IPS DF 4.7 (cell line): ENCODE data around the gene NRSN1.

ENCODE experiments used
- DNase-seq: peaks from one replicate; pipeline ENCODE4 v3.0.0-alpha.2; 2013; ENCODE audit warnings: low spot score; ENCODE audit errors: extremely low read depth

Gene NRSN1, protein sequence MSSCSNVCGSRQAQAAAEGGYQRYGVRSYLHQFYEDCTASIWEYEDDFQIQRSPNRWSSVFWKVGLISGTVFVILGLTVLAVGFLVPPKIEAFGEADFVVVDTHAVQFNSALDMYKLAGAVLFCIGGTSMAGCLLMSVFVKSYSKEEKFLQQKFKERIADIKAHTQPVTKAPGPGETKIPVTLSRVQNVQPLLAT

DNA sequence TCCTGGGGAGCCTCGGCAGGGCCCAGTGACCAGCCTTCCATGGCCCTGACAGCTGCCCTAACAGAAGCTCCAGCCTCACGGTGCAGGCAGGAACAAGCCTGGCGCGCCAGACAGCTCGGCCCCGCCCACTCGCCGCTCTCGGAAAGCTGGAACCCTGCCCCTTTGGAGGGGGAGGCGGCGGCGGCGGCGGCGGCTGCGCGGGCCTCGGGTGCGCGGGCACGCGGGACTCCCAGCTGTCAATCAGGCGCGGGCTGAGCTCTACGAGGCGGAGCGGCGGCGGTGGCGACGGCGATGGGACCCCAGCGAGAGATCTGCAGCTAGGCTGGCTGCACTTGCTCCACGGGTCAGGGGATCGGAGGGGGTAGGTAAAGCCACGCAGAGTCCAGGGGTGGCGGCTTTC lies at the start of gene NRSN1:
TSS of gene NRSN1 (plus strand) at position 236 of the 400 bp plus-strand sequence. CDS start 8,113 bp downstream, outside the sequence.
- DNase-seq = no peak

DNA sequence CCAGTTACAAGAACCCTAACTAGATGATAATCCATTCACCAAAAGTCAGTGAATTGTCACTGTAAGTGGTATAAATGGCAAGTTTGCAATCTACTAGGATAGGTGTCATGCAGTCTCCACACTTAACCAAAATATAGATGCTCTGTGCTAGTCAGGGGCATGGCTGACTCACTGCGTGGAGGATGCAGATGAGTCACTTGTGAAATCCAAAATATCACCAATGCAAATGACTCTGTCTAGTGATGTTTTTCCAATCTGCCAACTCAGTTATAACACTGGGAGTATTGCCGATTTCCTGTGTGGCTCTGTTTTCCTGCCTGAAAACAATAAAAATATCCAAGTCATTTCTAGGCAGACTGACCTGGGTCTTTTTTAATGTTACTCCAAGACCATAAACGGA lies 47.8 kb upstream of the NRSN1 start:
- no peak for DNase-seq

DNA sequence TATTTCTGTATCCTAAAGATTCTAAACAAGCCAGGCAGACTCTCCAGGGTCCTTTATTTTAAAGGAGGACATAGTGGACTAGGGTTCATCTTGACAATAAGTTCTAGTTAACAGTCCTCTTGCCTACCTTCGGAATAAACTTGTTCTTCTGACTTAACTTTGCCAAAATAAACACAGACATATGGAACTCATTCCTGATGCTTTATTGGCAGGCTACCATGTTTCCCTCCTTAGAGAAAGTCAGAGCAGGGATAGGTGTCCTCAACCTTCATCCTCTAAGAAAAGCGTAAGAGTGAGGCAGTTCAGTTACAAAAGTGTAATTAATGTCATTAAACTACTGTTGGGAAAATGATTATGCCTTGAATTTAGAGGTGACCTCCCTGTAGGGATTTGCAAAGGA lies 46.9 kb upstream of the NRSN1 start:
- DNase-seq = no peak

DNA sequence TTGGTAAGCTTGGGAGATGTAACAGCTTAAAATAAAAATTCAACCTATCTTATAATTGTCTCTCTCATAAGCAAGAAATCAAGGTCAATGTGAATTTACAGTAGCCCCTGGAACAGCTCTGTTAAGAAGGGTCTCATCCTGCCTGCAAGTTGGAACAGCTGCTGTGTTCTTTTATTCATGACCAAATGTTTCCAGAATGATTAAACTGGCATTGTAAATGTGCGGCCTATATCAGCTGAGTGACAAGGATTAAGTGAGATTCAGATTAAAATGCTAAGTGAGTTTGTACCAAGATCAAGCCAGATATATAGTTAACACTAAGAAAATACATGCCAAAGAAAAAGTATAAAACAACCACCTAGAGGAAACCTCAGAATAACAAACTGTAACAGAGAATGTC lies 45.3 kb upstream of the NRSN1 start:
- no peak for DNase-seq

DNA sequence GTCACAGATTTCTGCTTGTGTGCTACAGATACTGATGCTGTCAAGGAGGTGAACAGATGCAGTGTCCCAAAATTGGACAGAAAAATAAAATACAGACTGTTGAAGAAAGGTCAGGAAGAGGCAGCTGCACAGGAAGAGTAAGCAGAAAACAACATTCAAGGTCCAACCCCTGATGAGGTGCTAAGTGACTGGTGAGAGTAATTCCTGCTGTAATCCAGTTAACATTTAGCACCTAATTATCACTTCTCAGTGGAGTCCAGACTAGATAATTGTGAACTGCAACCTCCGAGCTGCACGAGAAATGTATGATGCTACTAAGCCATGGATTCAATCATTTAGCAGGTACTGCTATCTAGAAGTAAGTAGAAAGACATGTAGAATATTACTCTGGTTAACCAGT lies 36.3 kb upstream of the NRSN1 start:
- DNase-seq = no peak

DNA sequence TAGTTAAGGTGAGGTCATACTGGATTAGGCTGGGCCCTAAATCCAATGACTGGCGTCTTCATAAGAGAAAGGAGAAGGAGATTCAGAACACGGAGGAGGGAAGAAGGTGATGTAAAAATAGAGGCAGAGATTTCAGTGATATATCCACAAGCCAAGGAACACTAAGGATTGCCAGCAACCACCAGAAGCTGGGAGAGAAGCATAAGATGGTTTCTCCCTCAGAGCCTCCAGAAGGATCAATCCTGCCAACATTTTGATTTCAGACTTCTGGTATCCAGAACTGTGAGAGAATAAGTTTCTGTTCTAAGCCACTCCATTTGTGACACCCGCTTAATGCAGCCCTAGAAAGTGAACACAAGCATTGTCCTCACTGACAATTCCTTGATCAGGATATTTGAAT lies 33.6 kb upstream of the NRSN1 start:
- DNase-seq = no peak

DNA sequence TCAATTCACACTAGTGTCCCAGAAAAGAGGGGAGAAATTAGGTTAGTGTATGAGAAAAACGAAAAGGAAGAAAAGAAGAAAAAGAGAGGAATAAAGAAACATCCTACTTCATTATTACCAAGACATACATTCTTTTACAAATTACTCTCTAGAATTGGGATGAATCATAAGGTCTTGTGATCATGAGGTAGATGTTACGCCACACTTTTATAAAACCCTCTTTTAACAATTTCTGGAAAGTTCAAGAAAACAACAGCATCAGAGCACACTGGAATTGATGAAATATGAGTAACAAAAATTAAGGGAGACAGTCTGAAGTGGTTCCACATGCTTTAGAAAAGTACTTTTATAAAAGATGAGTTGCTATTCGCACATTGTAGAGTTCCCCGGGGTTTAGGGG lies 32.6 kb upstream of the NRSN1 start:
- no peak for DNase-seq

DNA sequence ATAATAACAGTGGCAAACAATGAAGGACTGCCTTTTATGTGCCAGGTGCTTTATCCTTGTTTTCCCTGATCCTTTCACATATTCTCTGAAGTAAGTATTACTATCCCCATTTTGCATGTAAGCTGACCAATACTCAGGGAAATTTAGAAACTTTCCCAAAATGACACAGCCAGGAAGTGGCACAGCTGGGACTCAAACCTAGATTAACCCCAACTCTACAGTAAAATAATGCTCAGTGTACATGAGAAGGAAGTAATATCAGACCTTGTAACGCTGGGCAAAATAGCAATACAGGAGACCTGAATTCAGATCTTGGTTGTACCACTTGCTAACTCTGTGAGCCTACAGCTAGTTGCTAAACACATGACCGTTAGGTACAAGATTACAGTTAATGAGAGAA lies 26.8 kb upstream of the NRSN1 start:
- no peak for DNase-seq

DNA sequence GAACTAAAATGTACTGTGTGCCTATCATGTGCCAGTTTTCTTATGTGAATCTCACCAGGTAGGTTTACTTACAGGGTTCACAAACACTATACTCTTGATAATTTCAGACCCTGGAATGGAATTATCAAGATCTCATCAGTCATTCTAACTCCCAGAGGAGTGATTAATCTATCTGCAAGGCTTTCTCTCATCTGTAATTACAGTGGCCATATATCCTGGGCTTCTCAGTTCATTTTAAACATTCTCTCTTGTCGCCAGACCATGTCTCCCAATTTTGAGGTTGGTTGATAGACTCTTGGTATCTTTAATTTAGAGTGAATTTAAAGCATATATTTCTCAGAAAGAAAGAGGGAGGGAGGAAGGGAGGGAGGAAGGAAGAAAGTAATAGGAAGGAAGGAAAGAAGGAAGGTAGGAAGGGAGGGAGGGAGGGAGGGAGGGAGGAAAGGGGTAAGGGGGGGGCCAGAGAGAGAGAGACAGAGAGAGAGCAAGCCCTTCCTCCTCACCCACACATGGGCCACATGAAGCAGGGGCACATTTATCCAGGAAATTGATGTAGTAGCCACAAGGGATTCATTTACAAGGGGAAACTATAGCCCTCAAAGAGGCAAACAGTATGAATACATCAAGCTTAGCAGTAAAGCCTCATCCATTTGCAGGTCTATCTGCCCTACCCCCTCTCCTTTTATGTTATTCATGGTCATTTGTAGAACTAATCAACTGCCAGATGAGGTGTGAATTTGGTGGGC lies 25.8 kb upstream of the NRSN1 start:
- no peak for DNase-seq

DNA sequence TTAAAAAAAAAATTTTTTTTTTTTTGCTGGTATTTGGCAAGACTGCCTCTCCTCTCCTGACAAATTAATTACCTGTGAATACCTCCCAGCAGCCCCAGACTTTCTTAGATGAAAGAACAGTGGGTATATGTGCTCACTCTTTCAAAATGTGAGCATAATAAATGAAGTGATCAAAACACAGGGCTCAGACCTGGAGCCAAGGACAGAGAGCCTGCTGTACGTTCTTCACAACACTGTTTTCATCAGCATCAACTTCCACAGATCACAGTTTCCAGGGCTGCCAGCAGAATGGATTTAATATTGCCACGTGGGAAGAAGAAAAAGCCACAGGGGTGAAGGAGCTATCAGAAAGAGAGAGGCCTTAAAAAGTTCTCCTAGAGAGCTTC lies 25.3 kb upstream of the NRSN1 start:
- DNase-seq = no peak

DNA sequence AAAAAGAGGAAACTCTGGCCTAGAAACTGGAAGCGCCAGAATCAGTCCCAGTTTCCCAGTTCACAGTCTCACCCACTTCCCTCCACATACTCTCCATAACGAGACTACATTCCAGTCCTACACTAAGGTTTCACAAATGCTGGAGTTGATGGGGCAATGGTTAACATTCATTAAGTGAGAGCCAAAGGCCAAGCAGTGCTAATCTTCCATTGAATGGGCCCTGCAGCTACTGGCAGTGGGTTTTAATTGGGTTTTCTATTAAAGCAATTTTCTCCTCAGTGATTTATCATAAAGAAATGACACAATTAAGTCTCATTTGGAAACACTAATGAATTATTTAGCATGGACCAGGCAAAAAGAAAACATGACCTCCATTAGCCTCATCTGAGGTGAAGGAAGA lies 20.8 kb upstream of the NRSN1 start:
- no peak for DNase-seq

DNA sequence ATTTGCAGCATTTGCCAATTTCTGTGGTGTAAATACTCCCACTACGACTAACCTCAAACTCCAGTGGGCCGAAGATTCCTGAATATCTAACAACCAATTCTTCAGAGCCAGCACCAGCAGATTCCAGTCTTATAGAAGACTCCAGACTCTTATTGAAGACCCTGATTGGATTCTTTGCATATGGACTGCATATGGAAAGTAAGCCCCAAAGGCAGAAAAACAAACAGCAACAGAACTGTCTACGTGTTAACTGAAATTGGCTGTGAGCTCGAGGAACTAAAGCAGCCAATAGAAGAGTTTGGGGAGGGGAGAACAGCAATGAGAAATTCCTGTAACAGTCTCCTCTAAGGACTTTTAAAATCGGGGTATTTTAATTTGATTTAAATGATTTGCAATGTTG lies 19.7 kb upstream of the NRSN1 start:
- DNase-seq = no peak

DNA sequence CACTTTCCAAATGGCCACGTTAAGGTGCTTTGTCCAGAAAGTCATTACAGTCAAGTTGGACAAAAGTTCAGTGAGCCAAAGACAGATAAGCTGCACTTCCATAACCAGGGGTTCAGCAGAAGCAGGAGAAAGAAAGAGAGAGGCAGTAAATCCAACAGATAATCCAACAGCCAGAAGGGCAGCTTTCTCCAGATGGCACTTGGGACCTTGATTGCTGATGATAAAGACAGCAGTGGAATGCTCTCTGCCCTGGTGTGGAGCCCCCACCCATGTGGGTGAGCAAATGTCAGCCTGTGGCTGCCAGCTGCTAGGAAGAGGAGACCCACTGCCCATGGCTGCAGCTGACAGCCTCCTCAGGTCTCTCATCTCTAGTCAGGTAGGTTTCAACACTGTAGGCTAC lies 18.7 kb upstream of the NRSN1 start:
- DNase-seq = no peak

DNA sequence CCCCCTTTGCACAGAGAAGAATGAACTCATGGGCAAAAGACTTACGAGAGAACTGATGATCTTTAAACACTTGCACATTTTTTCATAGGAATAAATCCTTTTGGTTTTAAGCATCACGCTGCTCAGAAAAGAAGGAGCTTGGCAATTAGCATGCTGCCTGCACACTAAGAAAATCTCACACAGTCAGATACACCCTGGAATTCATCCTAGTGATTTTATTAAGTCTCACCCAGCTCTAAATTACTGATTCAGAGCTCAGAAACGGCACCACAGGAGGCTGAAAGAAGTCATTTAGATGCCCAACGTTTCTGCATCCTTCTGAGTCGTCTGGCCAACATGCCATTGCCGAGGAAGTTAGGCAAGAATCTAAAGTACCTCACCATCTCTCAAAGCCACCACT lies 18.0 kb upstream of the NRSN1 start:
- no peak for DNase-seq

DNA sequence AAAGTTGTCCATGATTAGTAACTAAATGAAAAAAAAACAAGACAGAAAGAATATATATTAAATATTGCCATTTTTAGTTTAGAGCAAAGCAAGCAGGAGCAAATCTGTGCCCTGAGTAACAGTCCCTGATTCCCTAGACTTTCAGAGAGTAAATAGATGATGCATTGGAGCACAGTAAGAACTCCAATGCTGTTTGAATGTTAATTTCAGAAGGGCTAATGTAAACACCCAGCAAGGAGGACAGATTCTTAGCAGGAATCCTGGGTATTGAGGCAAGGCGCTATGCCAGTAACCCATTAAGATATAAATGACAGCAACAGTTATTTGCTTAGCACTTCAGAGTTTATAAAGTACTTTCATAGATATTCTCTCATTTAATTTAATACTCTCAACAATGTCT lies 15.6 kb upstream of the NRSN1 start:
- no peak for DNase-seq

DNA sequence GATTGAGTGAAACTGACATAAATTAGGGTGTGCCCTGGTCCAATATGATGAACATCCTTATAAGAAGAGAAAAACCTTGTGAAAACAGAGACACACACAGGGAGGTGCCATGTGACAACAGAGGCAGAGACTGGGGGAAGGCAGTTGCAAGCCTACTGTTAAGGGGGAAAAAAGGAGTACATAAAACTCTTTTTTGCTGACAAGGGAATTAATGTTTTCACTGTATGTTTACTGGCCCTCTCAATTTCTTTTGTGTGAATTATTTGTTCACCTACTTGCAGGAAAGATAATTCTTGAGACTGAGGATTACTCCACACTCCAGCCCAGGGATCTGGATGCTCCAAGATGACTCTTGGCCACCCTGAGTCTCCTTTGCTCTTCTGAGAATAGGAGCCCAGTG lies 12.1 kb upstream of the NRSN1 start:
- DNase-seq = no peak

DNA sequence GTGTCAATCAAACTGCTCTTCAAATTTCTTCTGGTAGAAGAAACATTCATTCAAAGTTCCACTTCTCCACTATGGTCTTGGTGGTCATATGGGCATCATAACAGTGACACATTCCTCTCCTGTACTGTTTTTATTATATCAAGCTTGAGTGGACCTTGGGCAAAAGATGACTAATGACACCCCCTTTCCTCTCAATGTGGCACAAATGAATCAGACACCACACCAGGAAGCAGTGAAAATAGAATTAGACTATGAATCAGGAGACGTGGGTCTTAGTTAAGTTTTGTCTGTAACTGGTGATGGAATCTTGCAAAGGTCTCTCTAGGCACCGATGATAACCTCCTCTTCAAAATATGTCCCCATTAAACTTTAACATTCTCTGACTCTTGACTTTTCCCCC lies 9.0 kb upstream of the NRSN1 start:
- DNase-seq = no peak

DNA sequence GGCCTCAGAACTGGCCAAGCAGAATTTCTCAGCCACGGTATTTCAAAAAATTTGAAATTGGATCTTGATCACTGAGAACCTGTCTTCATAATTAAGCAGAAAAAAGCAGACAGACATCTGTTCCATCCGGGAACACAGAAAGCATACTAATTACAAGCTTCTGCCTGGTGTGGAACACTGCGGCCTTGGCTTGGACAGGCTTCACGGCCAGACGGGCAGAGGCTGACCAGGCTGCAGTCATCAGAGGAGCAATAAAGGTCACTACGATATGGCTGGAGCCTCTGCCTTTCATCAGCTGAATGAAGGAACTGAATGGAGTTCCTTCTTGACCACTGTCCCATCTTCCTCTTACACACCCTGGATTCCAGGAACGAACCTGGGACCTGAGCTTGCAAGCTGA lies 3.9 kb upstream of the NRSN1 start:
- DNase-seq = no peak

DNA sequence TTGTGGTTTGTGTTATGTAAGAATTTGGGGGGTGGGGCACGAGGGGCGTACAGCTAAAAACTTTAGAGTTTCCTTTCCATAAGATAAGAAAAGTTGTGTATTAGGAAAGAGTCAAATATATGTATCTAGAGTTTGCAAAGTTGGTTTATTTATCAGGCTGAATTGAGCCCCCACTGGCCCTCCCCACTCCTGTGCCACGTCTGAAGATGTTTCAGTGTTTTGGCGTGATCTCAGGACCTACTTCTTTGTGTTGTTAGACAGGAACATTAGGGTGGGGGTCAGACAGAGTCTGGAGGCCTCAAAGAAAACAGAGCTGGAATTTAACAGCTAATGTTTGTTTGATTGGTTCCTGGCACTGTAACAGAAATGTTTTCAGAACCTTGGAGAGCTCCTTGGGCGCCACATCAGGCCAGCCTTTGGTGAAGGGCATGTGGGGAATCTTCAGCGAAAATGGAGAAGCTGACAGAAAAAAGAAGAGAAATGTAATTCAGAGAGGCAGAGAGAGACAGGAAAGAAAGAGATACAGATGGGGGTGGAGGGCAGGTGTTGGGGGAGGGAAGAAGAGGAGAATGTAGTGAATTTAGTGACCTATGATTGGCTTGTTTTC lies 674 bp downstream of the NRSN1 start:
- peak; percentile 60 for DNase-seq

DNA sequence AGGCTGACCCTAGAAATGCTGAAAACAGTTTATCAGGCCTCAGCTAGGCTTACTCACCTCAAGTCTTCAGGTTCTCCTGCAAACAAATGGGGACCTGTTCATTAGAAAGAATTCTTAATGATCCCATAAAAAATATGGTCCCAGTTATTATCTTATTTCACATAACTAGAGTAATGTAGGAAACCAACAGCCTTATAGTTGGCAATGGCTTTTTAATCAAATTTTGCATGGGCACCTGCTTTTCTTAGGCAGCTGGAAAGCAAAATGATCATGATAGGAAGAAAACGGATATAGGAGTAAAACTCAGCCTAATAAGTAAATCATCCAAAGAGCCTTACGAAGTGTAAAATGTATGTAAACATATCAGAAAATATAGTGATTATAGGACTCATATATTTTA lies 1.3 kb downstream of the NRSN1 start:
- DNase-seq = no peak

DNA sequence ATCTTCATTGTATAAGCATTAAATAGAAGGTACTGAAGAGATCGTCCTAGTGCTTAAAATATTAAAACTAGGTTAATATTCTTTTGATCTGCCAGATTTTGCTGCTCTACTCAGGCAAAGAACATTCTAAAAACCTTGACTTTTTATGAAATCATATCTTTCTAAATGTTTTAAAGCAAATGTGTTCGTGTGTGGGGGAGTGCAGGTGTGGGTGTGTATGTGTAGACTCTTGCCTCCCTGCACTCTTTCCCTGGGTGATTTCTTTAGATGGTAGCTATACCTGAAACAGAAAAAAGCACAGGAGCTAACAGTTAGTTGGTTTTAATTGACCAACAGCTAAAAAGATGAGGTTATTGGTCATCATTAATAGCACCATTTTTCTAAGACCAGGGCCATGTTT lies 5.7 kb downstream of the NRSN1 start:
- DNase-seq = no peak

DNA sequence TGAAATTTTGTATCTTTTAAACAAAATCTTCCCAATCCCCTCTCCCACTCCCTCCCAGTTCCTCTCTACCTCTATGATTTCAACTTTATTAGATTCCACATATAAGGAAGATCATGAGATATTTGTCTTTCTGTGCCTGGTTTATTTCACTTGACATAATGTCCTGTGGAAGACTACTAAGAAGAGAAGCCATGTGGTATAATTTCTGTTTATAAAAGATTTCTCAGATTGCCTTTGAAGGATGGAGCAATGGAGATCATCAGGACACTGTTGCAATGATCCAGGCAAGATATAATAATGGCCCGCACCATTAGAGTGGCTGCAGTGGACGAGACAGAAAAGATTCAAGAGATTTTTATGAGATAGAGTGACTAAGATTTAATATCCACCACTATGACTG lies 13.1 kb downstream of the NRSN1 start:
- no peak for DNase-seq

DNA sequence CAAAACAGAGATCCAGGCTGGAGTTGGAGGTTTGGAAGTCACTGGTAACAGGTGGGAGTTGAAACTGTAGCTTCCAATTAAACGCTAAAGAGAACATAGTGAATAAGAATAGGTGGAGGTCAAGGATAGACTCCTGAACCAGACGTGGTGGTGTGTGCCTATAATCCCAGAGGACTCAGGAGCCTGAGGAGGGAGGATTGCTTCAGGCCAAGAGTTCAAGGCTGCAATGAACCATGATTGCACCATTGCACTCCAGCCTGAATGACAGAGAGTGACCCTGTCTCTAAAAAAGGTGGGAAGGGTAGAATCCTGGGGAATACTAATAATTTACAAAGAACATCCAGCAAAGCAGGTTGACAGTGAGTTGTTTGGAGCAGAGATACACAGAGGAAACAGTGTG lies 13.6 kb downstream of the NRSN1 start:
- DNase-seq = no peak
